DMS114 treated with DMSO at 0.1 percent for 48 hours (cell line): ENCODE results near the gene TMEM187.
"Not testable (repeated sequence)": the region's sequence is repeated elsewhere in the genome, so short reads cannot be mapped to it uniquely, and the experiment has no call there.

Experiments used
- DNase-seq: peaks from one replicate; lab custom pipeline; 2025; ENCODE audit not compliant: unreplicated experiment; lab: John Stamatoyannopoulos, UW

TMEM187 gene

DNA sequence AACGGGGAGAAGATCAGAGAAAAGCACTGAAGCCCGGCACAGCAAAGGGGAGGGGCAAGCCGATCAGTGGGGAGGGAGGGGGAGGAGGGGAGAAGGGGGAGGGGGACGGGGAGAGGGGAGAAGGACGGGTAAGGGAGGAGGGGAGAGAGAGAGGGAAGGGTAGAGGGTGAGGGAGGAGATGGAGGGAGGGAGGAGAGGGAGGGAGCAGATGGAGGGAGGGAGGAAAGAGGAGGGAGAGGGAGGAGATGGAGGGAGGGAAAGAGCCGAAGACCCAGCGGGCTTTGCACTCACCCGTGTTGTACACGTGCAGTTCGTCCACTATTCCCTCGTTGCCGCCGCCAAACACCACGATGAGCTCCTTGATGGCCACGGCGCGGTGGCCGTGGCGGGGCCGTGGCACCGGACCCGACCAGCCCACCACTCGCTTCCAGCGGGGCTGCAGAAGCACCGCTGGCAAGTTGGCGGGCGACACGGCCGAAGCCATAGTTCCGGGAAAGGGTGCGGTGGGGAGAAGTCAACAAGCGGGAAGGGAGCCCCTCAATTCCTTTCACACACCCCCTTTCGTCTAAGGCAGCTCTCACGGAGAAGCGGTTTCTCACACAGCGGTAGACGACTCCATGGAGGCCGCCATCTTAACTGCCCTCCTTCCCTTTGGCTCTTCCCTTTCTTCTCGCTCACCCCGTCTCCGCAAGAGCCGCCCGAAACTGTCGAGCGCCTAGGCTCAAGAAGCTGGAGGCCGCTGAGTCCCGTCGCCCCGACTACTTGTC is 2.0 kb upstream of the TMEM187 start:
- no peak for DNase-seq

DNA sequence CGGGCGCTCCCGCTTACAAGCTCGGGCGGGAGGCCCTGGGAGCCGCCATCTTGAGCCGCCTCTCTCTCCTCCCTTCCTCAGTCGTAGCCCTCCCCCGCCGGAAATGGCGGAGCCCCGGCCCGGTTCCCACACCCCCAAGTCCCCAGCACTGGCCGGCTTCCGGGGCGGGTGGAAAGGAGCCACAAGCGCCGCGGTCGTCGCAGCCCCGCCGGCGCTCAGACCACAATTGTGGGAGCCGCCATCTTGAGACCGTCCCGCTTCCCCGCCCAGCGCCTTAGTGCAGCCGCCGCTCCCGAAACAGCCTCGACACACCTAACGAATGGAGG is 1.5 kb upstream of the TMEM187 start:
- peak; percentile 13 for DNase-seq

DNA sequence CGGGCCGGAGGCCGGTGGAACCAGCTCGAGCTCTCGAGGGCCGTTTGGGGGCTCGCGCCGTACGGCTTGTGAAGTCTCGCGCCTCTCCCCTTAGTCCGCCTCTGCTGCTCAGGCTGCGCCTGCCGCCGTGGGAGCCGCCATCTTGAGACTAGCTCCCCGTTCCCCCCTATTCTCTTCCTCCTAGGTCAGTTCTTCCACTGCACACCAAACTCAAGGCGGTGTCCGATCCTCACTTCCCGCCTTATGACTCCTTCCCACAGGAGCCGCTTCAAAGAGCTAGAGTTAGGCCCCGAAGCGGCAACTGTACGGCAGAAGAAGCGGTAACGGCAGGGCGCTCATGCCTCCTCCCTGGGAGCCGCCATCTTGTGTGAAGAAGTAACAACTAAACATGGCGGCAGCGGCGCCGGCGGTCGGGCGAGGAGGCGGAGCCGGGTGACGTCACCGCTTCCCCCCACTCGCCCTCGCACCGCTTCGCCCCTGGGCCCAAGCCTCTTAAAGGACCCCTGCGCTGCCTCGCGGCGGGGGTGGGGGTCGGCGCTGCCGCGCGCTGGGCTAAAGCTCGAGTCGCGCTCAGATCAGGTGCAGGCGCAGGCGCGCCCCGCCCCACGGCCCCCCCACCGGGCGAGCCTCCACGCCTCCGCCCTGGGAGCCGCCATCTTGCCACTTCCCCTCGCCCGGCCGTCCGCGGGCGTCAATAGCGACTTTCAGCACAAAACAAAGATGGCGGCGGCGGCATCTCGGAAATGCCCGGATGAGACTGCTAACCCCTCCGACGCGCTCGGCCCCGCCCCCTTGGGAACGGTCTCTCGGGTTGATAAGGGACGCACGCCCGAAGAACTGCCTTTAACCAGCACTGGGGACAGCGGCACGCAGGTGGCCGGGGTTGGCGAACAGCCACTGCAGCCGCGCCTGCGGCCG is 845 bp upstream of the TMEM187 start, which contains the start of gene HCFC1:
Gene HCFC1 (minus strand): TSS at position 369 of the 918 bp plus-strand sequence. CDS start 978 bp downstream, outside the sequence.
- DNase-seq: peak; percentile 76

DNA sequence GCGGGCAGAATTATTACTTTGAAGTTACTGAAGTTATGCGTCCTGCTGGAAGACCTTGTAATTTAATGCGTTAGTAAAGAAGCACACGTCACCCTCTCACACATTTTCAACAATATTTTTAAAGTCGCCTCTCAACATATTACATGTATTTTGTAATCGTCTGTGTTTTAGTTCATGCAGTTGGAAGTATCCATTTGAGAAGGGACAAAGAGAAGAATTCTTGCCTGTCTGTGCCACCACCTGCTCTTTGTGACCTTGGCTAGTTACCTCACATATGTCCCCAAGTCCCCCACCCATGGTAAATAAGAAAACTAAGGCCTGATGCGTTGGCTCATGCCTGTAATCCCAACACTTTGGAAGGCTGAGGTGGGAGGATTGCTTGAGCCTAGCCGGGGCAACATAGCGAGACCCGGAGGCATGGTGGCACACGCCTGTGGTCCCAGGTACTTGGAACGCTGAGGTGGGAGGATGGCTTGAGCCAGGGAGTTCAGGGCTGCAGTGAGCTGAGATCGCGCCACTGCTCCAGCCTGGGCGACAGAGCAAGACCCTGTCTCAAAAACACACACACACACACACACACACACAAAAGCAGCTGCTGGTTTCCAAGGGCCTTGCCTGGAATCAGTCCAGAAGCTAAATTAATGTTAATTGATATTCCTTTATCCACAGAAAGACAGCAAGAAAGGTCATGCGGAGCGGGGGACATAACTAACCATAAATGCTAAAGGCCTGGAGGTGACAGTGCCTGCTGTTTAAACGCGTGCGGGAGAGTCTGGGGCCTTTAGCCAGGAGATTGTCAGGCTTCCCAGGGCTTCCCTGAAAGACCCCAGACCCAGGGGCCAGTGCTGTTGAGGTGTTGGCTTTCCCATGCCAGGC is 811 bp downstream of the TMEM187 start:
- DNase-seq: no peak

DNA sequence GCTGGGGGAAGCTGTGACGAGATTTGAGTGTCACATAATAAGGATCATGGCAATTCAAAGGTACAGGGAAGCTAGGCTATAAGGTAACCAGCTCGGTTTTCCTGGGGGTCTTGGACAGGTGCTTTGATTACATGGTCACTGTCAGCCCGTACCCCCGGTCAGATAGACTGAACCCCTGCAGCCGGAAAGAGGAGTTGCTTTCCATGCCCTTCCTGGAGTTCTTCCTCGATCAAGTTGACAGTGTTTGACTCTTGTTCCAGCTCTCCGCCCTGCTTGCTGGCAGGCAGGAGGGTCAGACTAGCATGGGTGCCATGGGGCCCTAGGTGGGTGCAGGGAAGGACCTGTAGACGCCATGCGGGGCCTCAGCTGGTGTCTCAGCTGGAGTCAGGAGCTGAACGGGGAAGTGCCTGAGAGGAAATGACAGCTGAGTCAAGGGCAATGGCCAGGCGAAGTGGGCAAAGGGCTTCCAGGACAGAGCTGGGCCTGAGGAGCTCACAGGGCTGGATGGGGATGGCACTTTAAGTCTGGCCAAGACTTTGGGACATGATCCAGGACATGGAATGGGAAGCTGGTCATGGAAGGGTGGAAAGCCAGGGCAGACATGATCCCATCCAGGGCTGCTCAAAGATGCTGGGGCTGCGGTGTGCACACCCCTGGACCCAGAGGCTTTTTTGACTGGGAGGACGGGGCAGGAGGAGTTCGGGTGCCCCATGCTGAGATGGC is 1.6 kb downstream of the TMEM187 start:
- no peak for DNase-seq

DNA sequence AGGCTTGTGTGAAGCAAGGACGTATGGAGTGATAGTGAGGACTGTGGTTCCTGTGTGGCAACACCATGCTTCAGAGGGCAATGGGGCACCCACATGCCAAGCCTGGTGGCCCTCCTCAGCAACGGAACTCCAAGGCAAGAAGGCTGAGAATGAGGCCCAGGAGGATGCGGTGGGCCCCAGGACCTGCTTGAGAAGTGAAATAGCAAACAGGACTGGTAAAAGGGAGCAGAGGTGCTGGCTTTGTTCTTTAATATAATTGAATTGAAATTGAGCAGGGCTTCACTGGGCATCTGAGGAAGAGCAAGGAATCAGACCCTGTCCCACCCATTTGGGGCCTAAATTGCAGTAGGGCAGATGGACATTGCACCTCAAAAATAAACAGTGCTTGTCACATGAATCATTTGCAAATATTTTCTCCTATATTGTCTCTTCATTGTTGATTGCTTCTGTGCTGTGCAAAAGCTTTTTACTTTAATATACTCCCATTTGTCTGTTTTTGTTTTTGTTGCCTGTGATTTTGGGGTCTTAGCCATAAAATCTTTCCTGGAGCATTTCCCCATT is 2.3 kb downstream of the TMEM187 start:
- no peak for DNase-seq

DNA sequence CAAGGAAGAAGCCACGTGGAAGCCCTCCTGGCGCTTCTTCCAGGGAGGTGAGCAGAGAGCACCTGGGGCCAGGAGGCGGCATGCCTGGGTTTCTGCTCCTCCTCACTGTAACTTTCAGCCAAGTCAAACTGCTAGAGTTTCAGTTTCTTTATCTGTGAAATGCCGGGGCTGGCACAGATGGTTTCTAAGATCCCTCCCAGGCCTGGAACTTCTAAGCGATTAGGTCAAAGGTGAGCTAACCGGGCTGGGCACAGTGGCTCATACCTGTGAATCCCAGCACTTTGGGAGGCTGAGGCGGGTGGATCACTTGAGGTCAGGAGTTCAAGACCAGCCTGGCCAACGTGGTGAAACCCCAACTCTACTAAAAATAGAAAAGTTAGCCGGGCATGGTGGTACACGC is 7.8 kb downstream of the TMEM187 start:
- DNase-seq: not testable (repeated sequence)

DNA sequence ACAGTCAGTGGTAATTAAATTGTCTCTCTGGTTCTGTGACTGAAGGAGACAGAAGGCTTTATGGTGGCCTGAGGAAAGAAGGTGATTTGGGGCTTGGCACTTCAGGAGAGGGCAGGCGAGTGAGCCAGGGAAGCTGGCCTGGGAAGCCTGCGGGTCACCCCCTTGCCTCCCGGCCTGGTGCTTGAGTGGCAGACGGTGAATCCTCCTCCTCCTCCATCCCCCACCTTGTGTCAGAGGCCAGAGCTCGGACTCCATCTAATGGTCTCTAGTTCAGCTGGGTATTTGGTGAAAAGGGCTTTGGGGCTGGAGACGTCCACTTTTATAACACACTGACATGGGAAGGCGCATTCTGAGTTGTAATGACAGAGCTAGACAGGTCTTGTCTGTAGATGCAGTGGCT is 8.7 kb downstream of the TMEM187 start:
- no peak for DNase-seq

DNA sequence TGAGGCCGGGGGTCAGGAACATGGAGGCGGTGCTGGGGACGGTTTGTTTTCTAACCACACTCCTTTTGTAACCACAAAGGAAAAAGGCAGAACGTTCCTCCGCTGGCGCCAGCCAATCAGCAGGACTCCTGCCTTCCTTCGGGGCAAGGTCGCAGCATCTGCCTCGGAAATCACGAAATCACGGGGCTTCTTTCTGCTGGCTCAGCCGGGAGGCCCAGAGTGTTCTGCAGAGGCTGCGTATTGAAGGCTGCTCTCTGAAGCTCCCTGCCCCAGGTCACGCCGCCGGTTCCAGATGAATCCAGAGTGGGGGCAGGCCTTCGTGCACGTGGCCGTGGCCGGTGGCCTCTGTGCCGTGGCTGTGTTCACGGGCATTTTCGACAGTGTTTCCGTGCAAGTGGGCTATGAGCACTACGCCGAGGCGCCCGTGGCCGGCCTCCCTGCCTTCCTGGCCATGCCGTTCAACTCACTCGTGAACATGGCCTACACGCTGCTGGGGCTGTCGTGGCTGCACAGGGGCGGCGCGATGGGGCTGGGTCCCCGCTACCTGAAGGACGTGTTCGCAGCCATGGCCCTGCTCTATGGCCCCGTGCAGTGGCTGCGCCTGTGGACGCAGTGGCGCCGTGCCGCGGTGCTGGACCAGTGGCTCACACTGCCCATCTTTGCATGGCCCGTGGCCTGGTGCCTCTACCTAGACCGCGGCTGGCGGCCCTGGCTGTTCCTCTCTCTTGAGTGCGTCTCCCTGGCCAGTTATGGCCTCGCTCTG is 9.4 kb downstream of the TMEM187 start:
- no peak for DNase-seq

DNA sequence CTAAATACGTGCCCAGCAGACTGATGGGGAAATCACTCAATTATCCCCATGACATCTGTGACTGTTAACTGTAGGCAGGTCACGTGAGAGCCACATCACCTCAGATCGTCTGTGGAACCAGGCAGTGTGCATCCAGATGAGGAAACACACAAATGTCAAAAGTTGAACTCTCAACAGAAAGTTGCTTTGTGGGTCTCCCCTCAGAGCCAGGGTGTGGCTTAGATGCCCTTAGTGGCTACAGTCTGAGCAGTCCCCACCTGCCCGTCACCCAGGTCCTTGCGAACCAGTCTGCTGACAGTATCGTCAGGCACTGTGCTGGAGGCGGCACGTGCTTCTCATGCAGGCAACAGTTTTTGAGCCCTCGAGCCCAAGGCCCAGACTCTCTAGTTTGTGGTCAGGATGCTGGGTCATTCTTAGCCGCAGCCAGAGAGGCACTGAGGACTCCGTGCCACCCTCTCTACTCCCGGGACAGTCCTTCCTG is 10.8 kb downstream of the TMEM187 start:
- no peak for DNase-seq

DNA sequence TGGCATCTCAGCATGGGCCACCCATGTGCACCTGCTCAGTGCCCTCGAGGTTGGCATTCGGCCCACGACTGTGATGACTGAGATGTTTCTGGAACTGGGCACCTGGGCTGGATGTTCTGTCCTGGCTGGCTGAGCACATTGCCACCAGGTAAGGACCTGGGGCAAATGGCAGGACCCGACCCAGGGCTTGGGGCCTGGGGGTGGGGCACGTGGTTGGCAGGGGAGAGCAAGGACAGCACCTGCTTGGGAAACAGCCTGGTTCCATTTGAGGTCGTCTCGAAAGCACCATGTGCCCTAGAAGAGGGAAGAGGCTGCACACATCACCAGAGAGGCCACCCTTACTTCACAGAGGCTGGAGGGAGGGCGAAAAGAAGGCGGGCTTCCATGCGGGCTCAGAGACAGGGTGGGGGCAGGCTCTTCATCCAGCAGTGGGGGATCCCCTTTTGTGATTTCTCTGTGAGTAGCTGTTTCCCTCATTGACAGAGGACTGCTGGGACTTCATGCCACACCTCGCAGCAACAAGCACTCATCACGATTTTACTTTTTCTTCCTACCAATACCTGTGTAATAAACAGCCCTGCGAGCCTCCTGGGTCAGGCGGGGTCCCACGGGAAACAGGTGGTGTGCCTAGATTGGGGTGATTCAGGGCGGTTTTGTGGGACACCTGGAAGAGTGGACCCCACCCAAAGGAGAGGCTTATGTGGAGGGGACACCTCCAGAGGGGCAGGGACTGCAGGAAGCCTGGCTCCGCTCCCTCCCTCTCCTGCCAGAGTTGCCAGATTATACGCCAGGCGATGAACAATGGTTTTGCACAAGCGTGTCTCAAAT is 12.0 kb downstream of the TMEM187 start:
- DNase-seq: no peak

DNA sequence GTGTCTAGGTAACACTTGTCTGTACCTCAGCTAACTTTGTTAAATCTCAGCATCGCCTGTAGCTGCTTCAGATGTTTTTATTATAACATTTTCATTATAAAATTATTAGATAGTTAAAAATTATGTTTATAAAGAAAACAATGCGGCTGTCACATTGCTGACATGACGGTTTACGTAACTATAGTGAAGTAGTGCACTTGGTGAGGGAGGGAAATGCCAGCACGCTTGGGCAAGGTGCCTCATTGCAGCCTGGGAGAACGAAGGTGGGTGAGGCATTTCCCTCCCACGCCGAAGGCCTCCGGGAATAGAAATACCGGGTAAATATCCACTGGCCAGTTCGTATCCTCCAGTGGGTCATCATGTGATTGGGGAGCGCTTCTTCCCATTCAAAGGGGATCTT is 15.9 kb downstream of the TMEM187 start:
- DNase-seq: no peak

DNA sequence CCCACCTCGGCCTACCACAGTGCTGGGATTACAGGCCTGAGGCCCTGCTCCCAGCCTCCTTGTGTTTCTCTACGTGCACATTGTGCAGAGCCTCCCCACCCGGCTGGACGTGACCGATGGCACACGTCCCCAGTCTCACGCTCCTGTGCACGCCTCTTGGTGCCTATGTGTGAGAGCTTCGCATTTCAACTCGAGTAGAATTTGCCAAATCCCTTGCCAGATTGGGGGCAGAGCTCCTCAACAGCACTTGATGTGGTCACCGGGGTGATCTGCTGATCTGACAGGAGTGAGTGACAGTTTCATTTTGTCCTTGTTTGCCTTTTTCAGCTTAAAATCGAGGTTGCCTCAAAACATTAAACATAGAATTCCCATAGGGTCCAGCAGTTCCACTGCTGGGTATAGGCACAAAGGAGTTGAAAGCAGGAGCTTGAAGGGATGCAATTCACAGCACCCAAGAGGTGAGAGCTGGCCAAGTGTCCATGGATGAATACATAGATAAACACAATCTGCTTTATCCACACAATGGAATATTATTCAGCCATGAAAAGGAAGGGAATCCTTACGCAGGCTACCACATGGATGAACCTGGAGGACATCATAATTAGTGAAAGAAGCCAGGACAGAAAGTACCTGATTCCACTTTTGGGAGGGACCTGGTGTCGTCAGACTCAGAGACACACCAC is 17.6 kb downstream of the TMEM187 start:
- no peak for DNase-seq

DNA sequence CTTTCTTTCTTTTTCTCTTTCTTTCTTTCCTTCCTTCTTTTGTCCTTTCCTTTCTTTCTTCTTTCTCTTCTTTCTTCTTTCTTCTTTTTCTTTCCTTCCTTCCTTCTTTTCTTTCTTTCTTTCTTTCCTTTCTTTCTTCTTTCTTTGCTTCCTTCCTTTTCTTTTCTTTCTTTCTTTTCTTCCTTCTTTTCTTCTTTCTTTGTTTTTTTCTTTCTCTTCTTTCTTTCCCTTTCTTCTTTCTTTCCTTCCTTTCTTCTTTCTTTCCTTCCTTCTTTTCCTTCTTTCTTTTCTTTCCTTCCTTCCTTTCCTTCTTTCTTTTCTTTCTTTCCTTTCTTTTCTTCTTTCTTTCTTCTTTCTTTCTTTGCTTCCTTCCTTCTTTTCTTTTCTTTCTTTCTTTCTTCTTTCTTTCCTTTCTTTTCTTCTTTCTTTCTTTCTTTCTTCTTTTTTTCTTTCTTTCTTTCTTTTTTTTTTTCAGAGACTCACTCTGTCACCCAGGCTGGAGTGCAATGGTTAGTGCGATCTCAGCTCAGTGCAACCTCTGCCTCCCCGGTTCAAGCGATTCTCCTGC is 18.5 kb downstream of the TMEM187 start:
- no peak for DNase-seq

DNA sequence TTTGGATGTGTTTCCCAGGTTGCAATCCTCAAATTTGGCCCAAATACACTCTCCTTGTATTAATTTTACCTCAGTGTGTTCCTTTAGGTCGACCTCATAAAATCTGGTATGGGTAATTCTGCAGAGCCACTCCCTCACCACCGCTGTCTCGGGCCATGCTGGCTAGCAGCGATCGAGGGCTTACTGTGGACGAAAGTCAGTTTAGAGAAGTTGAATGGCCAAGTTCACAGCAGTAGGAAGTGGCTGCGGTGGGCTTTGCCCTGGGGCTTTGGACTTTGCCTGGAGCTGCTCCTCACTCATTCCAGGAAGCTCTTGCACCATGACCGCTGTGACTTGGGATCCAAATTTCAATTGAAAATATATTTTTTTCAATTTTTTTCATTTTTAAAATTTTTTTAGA is 19.6 kb downstream of the TMEM187 start:
- DNase-seq: no peak

DNA sequence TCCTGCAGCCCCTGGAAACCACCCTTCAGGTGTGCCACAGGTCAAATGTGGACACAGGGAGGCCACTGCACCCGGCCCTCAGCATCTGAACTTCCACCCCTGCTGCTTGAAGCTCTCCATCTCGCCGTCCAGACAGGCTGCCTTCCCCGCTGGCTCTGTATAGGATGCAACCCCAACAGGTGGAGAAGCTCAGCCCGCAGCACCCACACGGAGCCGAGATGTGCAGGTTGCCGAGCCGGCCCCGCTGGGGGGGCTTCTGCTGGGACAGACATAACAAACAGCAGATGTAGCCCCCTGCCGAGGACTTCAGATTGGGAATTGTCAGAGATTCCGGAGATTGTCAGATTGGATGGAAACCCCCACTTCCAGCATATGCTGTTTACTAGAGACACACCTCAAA is 20.5 kb downstream of the TMEM187 start:
- DNase-seq: no peak

DNA sequence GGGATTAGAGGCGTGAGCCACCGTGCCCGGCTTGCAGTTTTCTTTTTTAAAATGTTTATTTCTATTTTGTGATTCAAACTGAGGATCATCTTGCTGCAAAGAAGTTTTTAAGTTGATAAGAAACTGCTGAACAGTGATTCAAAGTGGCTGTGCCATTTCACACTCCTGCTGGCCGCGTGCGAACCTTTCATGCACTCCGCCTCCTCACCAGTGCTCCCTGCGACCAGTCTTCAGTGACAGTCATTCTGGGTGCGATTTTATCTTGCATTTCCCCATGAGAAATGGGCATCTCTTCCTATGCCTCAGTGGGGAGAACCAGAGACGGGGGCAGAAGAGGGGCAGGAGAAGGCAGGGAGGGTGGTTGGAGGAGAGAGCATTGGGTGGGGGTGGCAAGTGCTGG is 21.4 kb downstream of the TMEM187 start:
- no peak for DNase-seq

DNA sequence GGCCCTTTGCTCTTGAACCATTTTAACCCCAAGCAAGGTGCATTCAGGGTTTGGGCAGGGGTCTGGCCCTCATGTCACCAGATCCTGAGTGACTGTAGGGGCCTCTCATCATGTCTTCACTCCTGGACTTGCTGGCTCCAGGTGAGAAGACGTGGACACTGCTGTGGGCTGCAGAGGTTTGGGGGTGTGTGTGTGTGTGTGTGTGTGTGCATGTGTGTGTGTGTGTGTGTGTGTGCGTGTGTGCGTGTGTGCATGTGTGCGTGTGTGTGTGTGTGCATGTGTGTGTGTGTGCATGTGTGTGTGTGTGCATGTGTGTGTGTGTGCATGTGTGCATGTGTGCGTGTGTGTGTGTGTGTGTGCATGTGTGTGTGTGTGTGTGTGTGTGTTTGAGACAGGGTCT is 21.8 kb downstream of the TMEM187 start:
- not testable (repeated sequence) for DNase-seq
